H1 (cell line): ENCODE data around the gene TASOR2. TPM values are rescaled to one million over a fixed set of nuclear protein-coding genes. Genes with fewer than 3 reads are reported as not detected.

Experiments used
- ASH2L ChIP-seq: fragments of 200-600, 300-600 bp; sonication (generic); IDR thresholded peaks from one replicate; pipeline ENCODE4 v1.7.1; 2017; ENCODE audit warnings: low read length
- BACH1 ChIP-seq: IDR thresholded peaks from 2 replicates; pipeline ENCODE4 v1.6.1; 2012; ENCODE audit warnings: low read length, improper control_type of control experiment
- BCL11A ChIP-seq, 2 experiments: IDR thresholded peaks; one replicate each; pipeline ENCODE4 v1.6.1; 2011; ENCODE audit warnings: low read depth in 2 of 2, low read length in 2 of 2, mild to moderate bottlenecking in 2 of 2
- PHF8 ChIP-seq: fragments of 200-600 bp; sonication (generic); conservative IDR thresholded peaks from 2 replicates; pipeline ENCODE4 v1.7.1; 2012; ENCODE audit warnings: low read depth, mild to moderate bottlenecking, inconsistent platforms, low read length, moderate library complexity
- SIN3A ChIP-seq, 2 experiments: IDR thresholded peaks in 1 of 2; conservative IDR thresholded peaks in 1 of 2; 2 replicates each; pipeline ENCODE4 v1.6.1; 2011 to 2012; ENCODE audit warnings: low read length in 2 of 2, improper control_type of control experiment in 1 of 2, low read depth in 1 of 2, mild to moderate bottlenecking in 1 of 2
- SP4 ChIP-seq: IDR thresholded peaks from 2 replicates; pipeline ENCODE4 v1.6.1; 2012; ENCODE audit warnings: low read length, inconsistent platforms
- polyA plus RNA-seq, 7 experiments: library from polyadenylated mRNA; depleted of rRNA in 3 of 7; stranded (reverse) in 5 of 7; unstranded in 2 of 7; fragments of >200 nt in 5 of 7; fragments of 200-250 nt in 2 of 7; gene quantifications; 1 replicate in 5 of 7; 2 replicates in 1 of 7; 4 replicates in 1 of 7; pipeline versions ENCODE4 v1.2.1 to v1.2.3, GENCODE V29; 2011 to 2013; ENCODE audit warnings: missing spikeins in 2 of 7, mixed read lengths in 2 of 7
- total RNA-seq: library from RNA; stranded (reverse); fragmentation: NEBNext Ultra II Directional; extraction: Animal tissue kit (Norgen Biotek cat#: 25700); gene quantifications from 2 replicates; pipeline ENCODE4 v1.2.1, GENCODE V29; 2021

The TASOR2 gene
- total and polyA plus RNA-seq, 2 of the 8 experiments (the other 6 are each of a cell fraction or from before 2014, with no cell fraction given), result 13.1 to 74.9 TPM

GRCh38 chr10:5691786-5692185, 7.1 kb downstream of the TASOR2 start (continued):
- TF ChIP-seq BCL11A (IDR thresholded peaks at IDR 0.05; ENCODE audit: low read depth in 2 of 2, low read length in 2 of 2) (no peak), BACH1 (no peak), ASH2L (no peak), PHF8 (no peak), SP4 (no peak), SIN3A (conservative IDR thresholded peaks at IDR 0.05 in 1 of 2, IDR thresholded peaks at IDR 0.05 in 1 of 2; ENCODE audit: low read depth in 1 of 2, low read length in 2 of 2) (no peak)
